Lung (tissue), 12 donors: Measurements from ENCODE around the gene PTPRJ. TPM values are rescaled to one million over a fixed set of nuclear protein-coding genes. Genes with fewer than 3 reads are reported as not detected.
A peak's percentile ranks its signal among the peaks of the same experiment; 100 is the strongest.

Experiments used
- ATAC-seq: fragments of 200-7000 bp; cut with Tn5 transposase; one replicate; pipeline ENCODE4 v1.9.1; 2020; ENCODE audit warnings: moderate number of reproducible peaks; ENCODE audit not compliant: insufficient read depth, low FRiP score
- DNase-seq, 3 donors: peaks; one replicate each; pipeline ENCODE4 v3.0.0-alpha.2; 2013 to 2017
- H3K27ac ChIP-seq, 2 donors: one replicate each; pipeline ENCODE4 v1.5.1; 2013; ENCODE audit warnings: mild to moderate bottlenecking in 2 of 2, moderate library complexity in 2 of 2, control low read depth in 1 of 2, inconsistent platforms in 1 of 2, low read depth in 1 of 2, low read length in 1 of 2
- H3K27me3 ChIP-seq, 3 donors: one replicate each; pipeline ENCODE4 v1.5.1; 2013; ENCODE audit warnings: low read length in 2 of 3; ENCODE audit not compliant: control insufficient read depth in 3 of 3, insufficient read depth in 3 of 3
- H3K36me3 ChIP-seq, 4 donors: one replicate each; pipeline ENCODE4 v1.5.1; 2013; ENCODE audit warnings: low read length in 4 of 4, mild to moderate bottlenecking in 1 of 4, moderate library complexity in 1 of 4; ENCODE audit not compliant: control insufficient read depth in 4 of 4, insufficient read depth in 4 of 4
- H3K4me1 ChIP-seq, 5 donors: one replicate each; pipeline ENCODE4 v1.5.1; 2013; ENCODE audit warnings: low read length in 5 of 5, mild to moderate bottlenecking in 2 of 5, moderate library complexity in 1 of 5; ENCODE audit not compliant: control insufficient read depth in 5 of 5, insufficient read depth in 5 of 5
- H3K4me3 ChIP-seq: one replicate; pipeline ENCODE4 v1.5.1; 2013; ENCODE audit warnings: mild to moderate bottlenecking, control low read depth, moderate library complexity
- H3K9ac ChIP-seq, 2 donors: one replicate each; pipeline ENCODE4 v1.5.1; 2013; ENCODE audit warnings: low read length in 2 of 2, control low read depth in 1 of 2; ENCODE audit not compliant: insufficient read depth in 1 of 2
- H3K9me3 ChIP-seq, 4 donors: one replicate each; pipeline ENCODE4 v1.5.1; 2013; ENCODE audit warnings: low read length in 3 of 4, mild to moderate bottlenecking in 1 of 4, moderate library complexity in 1 of 4; ENCODE audit not compliant: control insufficient read depth in 4 of 4, insufficient read depth in 3 of 4
- WGBS, 2 donors: extraction: QIAGEN DNeasy Blood & Tissue Kit; methylation state at CpG; one replicate each; pipeline ENCODE4 v1.1.7; 2013; 5-methylcytosine and 5-hydroxymethylcytosine counted together
- polyA plus RNA-seq, 2 donors: library from polyadenylated mRNA; stranded (reverse); fragments of 200-250 nt; gene quantifications; one replicate each; pipeline ENCODE4 v1.2.1, GENCODE V29; 2013
- total RNA-seq, 2 donors: library from RNA; depleted of rRNA in 1 of 2; stranded (reverse); fragments of >200 nt in 1 of 2; gene quantifications; one replicate each; pipeline ENCODE4 v1.2.1, GENCODE V29; 2014 to 2021
- TF ChIP-seq, protein P1 (sequence below): IDR thresholded peaks from 2 replicates; pipeline ENCODE4 v1.5.1; 2012; ENCODE audit warnings: mild to moderate bottlenecking; ENCODE audit errors: control extremely low read depth, extremely low read depth
- donor health status: control.
- donor health status: control.
- donor health status: Bipolar disorder and iron deficiency.
- donor health status: healthy.
- donor health status: DM: yes; HTN: yes; CAD: no.

The PTPRJ gene
- total and polyA plus RNA-seq, 4 donors, result 3.9 to 51.4 (median 32.0) TPM

DNA sequence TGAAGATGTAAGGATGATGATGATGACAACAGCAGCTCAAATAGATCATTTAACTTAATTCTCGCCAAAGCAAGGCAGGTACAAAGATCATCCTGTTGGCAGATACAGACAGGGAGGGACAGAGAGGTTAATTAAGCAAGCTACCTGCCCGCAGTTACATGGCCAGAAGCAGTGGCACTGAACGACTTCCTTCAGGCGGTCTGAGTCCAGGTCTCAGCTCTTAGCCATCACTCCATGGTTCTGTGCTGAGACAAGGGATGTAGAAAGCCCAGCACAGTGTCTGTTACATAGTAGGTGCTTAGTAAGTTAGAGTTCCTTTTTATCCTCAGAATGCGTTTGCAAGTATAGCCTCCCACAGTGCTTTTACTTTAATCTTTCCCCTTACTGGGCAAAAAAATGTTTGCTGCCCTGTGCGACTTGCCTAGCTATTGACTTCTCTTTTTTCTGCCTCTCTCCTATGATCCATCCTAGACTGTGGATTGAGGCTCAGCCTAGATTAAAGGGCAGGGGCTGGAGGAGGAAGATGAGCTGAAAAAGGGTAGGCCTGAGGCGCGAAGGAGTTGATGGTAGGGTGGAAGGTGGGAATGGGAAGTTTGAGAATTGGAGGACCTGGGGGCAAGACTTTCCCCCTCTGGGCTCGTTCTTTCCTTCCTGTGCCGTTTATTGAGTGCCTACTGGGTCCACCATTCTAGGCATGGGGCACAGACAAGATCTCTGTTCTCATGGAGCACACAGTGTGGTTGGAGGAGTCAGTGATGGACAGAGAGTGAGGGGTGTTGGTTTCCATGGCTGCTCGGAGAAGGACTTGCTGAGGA is 128.1 kb downstream of the PTPRJ start:
- no peak overlapping the region for H3K4me3 ChIP-seq
- TF ChIP-seq, protein P1, sequence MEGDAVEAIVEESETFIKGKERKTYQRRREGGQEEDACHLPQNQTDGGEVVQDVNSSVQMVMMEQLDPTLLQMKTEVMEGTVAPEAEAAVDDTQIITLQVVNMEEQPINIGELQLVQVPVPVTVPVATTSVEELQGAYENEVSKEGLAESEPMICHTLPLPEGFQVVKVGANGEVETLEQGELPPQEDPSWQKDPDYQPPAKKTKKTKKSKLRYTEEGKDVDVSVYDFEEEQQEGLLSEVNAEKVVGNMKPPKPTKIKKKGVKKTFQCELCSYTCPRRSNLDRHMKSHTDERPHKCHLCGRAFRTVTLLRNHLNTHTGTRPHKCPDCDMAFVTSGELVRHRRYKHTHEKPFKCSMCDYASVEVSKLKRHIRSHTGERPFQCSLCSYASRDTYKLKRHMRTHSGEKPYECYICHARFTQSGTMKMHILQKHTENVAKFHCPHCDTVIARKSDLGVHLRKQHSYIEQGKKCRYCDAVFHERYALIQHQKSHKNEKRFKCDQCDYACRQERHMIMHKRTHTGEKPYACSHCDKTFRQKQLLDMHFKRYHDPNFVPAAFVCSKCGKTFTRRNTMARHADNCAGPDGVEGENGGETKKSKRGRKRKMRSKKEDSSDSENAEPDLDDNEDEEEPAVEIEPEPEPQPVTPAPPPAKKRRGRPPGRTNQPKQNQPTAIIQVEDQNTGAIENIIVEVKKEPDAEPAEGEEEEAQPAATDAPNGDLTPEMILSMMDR, result no peak
- H3K9ac ChIP-seq, result peak overlapping the region in 1 of 2 donors; percentile 23
- peaks cover 0 to 10% (median 6%) of the 10 kb centered on the region in 5 donors for H3K4me1 ChIP-seq
- peak; percentile 23 for ATAC-seq
- no peak for DNase-seq
- WGBS, 2 donors, result 72 to 82% methylated on average over 11 of the region's 11 CpGs
- H3K36me3 ChIP-seq, result peaks cover 0 to 2% (median under 1%) of the 10 kb centered on the region in 4 donors
- H3K9me3 ChIP-seq, result no peaks in the 10 kb centered on the region
- H3K27ac ChIP-seq, result no peak overlapping the region
- H3K27me3 ChIP-seq, result no peaks in the 10 kb centered on the region

DNA sequence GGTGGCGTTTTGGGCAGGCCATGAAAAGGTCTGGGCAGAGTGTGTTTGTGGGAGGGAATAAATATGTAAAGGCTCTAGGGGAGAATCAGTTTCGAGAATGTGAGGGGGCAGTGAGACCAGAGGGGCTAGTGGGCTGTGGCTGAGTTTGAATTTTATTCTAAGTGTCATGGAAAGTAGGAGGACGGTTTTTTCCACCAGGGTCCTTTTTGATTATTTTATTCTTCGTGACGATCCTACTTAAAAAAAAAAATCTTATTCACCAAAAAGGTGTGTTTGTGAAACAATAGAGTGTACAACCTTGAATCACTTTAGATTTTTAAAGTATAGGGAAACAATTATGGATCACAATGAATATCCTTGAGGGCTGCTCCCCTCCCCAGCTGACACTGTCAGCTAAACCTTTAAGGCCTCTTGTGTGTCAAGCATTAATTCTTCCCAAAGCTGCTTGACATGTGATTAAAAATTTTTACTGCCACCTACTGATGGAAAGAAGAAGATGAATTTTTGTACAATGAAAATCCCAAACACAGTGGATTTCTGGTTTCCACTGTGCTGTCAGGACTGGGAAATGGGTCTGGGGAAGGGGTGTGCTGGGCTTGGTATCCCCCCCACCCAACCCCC is 128.8 kb downstream of the PTPRJ start:
- DNase-seq, result peak in 2 of 3 donors; percentile 29 to 57
- peak; percentile 59 for ATAC-seq
- Histone ChIP-seq H3K27me3 (no peaks in the 10 kb centered on the region), H3K4me1 (peaks cover 0 to 6% (median 5%) of the 10 kb centered on the region in 5 donors), H3K9me3 (no peaks in the 10 kb centered on the region), H3K27ac (peak overlapping the region in 1 of 2 donors; percentile 74), H3K9ac (peak overlapping the region in 1 of 2 donors; percentile 23), H3K4me3 (no peak overlapping the region), H3K36me3 (peaks cover 0 to 2% (median under 1%) of the 10 kb centered on the region in 4 donors)
- TF ChIP-seq, protein P1, result peak; percentile 6
- WGBS, 2 donors, result 82 to 87% methylated on average over 5 of the region's 5 CpGs

DNA sequence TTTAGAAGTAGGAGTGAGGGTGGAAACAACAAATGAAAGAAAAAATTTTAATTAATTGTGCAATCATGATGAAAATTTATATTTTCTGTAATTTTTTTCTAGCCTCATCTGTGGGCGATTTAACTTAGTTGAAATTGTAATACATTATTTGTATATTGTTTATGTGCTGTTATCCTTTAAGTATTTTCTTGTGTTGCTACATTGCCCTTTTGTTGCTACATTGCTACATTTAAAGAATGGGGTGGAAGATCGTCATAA is 130.1 kb downstream of the PTPRJ start:
- no peak overlapping the region for H3K27ac ChIP-seq
- peaks cover 0 to 6% (median 0%) of the 10 kb centered on the region in 5 donors for H3K4me1 ChIP-seq

More for the DNA sequence above, 130.1 kb downstream of the PTPRJ start:
- Histone ChIP-seq H3K9ac (no peak overlapping the region), H3K27me3 (no peaks in the 10 kb centered on the region), H3K9me3 (peaks cover 0 to 7% (median 0%) of the 10 kb centered on the region in 4 donors), H3K36me3 (peaks cover 0 to 2% (median under 1%) of the 10 kb centered on the region in 4 donors), H3K4me3 (no peak overlapping the region)
- 76 to 86% methylated on average over 2 of the region's 2 CpGs for WGBS, 2 donors
- no peak for DNase-seq
- no peak for ATAC-seq
- TF ChIP-seq, protein P1, result no peak
